T-helper 2 cell treated with Interferon-gamma antibody and Interleukin-4, amounts not matched to agents 5 μg/mL and 100 μg/mL, for 36 hours (primary cell): Measurements from ENCODE around the gene PCDHGA3.
A peak's percentile ranks its signal among the peaks of the same experiment; 100 is the strongest.
"Not testable (repeated sequence)": the region's sequence is repeated elsewhere in the genome, so short reads cannot be mapped to it uniquely, and the experiment has no call there.

Source experiments
- DNase-seq: peaks from one replicate; pipeline ENCODE4 v3.0.0; 2021; ENCODE audit warnings: low spot score
- H3K27ac Mint-ChIP-seq: one replicate; pipeline ENCODE4 v1.8.0; 2021; ENCODE audit warnings: mild to moderate bottlenecking, mixed read lengths
- H3K27me3 Mint-ChIP-seq: one replicate; pipeline ENCODE4 v1.8.0; 2021; ENCODE audit warnings: low read depth, mixed read lengths
- H3K36me3 Mint-ChIP-seq: one replicate; pipeline ENCODE4 v1.8.0; 2021; ENCODE audit warnings: low read depth, mixed read lengths
- H3K4me1 Mint-ChIP-seq: one replicate; pipeline ENCODE4 v1.8.0; 2021; ENCODE audit warnings: low read depth, mixed read lengths
- H3K4me3 Mint-ChIP-seq: one replicate; pipeline ENCODE4 v1.8.0; 2022; ENCODE audit warnings: mild to moderate bottlenecking, moderate library complexity, mixed read lengths
- H3K9me3 Mint-ChIP-seq: one replicate; pipeline ENCODE4 v1.8.0; 2021; ENCODE audit warnings: mixed read lengths

Gene PCDHGA3

DNA sequence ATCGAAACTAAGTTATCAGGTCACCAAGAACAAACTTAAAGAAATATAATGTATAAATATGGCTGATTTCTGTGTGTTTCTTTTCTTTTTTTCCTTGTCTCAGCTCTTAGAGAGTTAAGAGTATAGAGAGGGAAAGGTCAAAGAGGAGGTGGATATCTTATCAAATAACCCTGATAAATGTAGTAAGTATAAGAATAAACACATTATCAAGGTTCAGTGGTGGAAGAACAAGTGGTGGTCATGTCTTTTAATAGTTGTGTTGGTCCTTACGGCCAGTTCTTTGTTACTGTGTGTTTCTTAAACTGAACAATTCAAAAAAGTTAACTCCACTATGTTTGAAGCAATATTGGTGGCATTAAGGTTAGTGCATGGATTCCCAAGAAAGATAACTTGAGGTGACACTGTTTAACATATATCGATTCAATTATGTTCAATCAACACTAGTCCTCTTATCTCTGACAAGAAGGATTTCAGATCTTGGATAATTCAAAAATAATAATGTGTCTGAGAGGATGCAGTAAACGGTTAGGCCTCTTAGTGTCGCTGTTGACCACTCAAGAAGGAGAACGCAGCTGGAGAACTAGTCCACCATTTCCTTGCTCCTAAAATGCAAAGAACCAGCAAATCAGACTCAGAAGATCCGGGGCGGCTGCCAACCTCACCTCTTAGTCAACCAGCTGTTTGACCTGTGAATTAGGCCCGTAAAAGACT is at the start of gene PCDHGA3:
TSS of gene PCDHGA3 (plus strand) at position 588 of the 711 bp plus-strand sequence. CDS start 205 bp downstream, outside the sequence.
- Mint-ChIP-seq H3K4me3 (peak within 1 kb of the TSS; percentile 75), H3K27ac (no peak within 1 kb of the TSS), H3K9me3 (peaks cover 34% of the 10 kb centered on the region), H3K27me3 (peaks cover 21% of the 10 kb centered on the region), H3K36me3 (peaks cover 3% of the 10 kb centered on the region), H3K4me1 (no peaks in the 10 kb centered on the region)
- no peak for DNase-seq

GRCh38 chr5:141298376-141298775 is 45.3 kb upstream of the PCDHGA3 start:
- Mint-ChIP-seq H3K27ac (no peak overlapping the region), H3K9me3 (peaks cover 69% of the 10 kb centered on the region), H3K4me1 (no peaks in the 10 kb centered on the region), H3K36me3 (peaks cover 3% of the 10 kb centered on the region), H3K27me3 (no peaks in the 10 kb centered on the region), H3K4me3 (no peak overlapping the region)
- no peak for DNase-seq

GRCh38 chr5:141303756-141304155 is 39.9 kb upstream of the PCDHGA3 start, which contains the start of gene SLC25A2:
Gene SLC25A2 (minus strand): TSS chr5:141304049. CDS start chr5:141303865, 184 bp downstream.
- Mint-ChIP-seq H3K4me3 (no peak within 1 kb of the TSS), H3K9me3 (peaks cover 80% of the 10 kb centered on the region), H3K36me3 (peaks cover 1% of the 10 kb centered on the region), H3K27me3 (no peaks in the 10 kb centered on the region), H3K27ac (no peak within 1 kb of the TSS), H3K4me1 (no peaks in the 10 kb centered on the region)
- DNase-seq: no peak

GRCh38 chr5:141306630-141307029 is 37.0 kb upstream of the PCDHGA3 start:
- Mint-ChIP-seq H3K4me3 (no peak overlapping the region), H3K27ac (no peak overlapping the region), H3K4me1 (no peaks in the 10 kb centered on the region), H3K9me3 (peaks cover 69% of the 10 kb centered on the region), H3K27me3 (no peaks in the 10 kb centered on the region), H3K36me3 (peaks cover 1% of the 10 kb centered on the region)
- no peak for DNase-seq

DNA sequence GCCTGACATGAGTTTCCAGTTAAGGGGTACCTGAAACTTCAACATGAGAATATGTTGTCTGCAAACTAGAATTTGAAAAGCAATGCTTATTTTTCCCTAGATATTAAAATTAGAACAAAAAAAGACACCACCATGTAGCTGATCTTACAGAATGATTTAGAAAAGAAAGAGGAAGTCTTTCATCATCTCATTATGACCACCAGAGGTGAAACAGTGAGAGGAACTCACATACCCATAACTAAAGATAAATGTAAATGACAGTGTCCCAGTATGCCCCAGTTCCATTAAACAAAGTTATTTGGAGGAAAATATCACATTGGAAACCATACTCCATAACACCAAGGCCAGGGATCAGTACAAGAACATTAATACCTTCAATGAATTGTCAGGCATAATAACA is 29.9 kb upstream of the PCDHGA3 start:
- Mint-ChIP-seq H3K27me3 (no peaks in the 10 kb centered on the region), H3K36me3 (peaks cover 43% of the 10 kb centered on the region), H3K4me1 (peaks cover 2% of the 10 kb centered on the region), H3K4me3 (no peak overlapping the region), H3K9me3 (peaks cover 63% of the 10 kb centered on the region), H3K27ac (no peak overlapping the region)
- no peak for DNase-seq

DNA sequence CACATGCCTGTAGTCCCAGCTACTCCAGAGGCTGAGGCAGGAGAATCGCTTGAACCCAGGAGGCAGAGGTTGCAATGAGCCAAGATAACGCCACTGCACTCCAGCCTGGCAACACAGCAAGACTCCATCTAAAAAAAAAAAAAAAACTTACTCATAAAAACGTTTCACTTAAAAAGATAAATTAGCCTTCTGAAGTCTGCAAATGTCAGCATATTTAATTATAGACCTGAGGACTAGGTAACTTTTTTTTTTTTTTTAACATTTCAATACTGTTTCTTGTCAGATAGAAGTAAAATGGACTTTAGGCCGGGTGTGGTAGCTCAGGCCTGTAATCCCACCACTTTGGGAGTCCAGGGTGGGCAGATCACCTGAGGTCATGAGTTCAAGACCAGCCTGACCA is 26.7 kb upstream of the PCDHGA3 start:
- H3K4me3 Mint-ChIP-seq, H3K27me3 Mint-ChIP-seq, H3K27ac Mint-ChIP-seq, DNase-seq: not testable (repeated sequence)
- H3K36me3 Mint-ChIP-seq: peaks cover 70% of the 10 kb centered on the region
- peaks cover 19% of the 10 kb centered on the region for H3K4me1 Mint-ChIP-seq
- H3K9me3 Mint-ChIP-seq: peaks cover 74% of the 10 kb centered on the region

DNA sequence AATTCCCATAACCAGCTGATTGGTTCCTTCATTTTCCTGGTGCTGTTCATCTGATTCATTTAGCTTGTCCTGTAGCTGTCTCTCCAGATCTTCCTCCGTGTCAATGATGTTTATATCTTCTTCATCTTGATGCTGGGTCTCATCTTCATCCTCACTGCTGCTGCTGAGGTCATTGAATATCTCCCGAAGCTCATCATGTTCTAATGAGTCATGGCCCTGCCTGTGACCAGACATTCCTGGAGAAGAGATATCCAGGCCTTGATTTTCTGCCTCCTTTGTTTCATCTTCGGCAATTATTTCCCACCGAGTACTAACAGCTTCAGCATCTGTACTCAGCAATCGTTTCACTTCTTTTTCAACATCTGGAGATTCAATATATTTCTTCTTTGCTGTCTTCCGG is 24.4 kb upstream of the PCDHGA3 start:
- no peak for DNase-seq
- Mint-ChIP-seq H3K4me1 (peaks cover 20% of the 10 kb centered on the region), H3K27ac (no peak overlapping the region), H3K27me3 (peaks cover 2% of the 10 kb centered on the region), H3K9me3 (peaks cover 66% of the 10 kb centered on the region), H3K4me3 (peak overlapping the region; percentile 98), H3K36me3 (peaks cover 59% of the 10 kb centered on the region)

GRCh38 chr5:141319699-141320098 is 23.9 kb upstream of the PCDHGA3 start:
- peak overlapping the region; percentile 98 for H3K4me3 Mint-ChIP-seq
- H3K4me1 Mint-ChIP-seq: peaks cover 20% of the 10 kb centered on the region
- no peak for DNase-seq
- peak overlapping the region; percentile 98 for H3K27ac Mint-ChIP-seq
- peaks cover 58% of the 10 kb centered on the region for H3K36me3 Mint-ChIP-seq
- H3K27me3 Mint-ChIP-seq: peaks cover 2% of the 10 kb centered on the region
- peaks cover 63% of the 10 kb centered on the region for H3K9me3 Mint-ChIP-seq

- DNase-seq: peak; percentile 91
- peaks cover 20% of the 10 kb centered on the region for H3K4me1 Mint-ChIP-seq
- peaks cover 50% of the 10 kb centered on the region for H3K36me3 Mint-ChIP-seq
- peaks cover 58% of the 10 kb centered on the region for H3K9me3 Mint-ChIP-seq
- peaks cover 2% of the 10 kb centered on the region for H3K27me3 Mint-ChIP-seq
- H3K4me3 Mint-ChIP-seq: peak within 1 kb of the TSS; percentile 98
- peak within 1 kb of the TSS; percentile 98 for H3K27ac Mint-ChIP-seq
Measured at GRCh38 chr5:141320225-141321169, 23.1 kb upstream of the PCDHGA3 start, which contains the start of gene TAF7. Gene TAF7 (minus strand): TSS chr5:141320784. CDS start chr5:141320044, 740 bp downstream.

DNA sequence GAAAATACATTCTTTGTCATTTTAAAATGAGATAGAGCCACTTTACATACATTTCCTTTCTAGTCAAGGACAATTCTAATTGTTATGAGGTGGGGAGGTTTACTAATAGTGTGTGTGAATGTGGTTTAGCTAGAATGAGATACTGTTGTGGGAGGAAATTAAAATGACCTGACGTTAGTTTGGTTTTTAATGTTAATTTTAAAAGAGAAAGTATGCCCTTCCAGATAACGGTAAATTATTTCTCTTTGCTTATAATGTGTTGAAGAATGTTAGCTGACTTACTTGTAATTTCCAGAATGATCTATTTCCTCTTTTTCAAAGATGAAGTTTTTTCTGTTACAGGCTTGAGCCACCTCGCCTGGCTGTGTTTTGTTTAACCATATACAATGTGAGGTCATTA is 21.4 kb upstream of the PCDHGA3 start:
- Mint-ChIP-seq H3K27me3 (peaks cover 2% of the 10 kb centered on the region), H3K27ac (no peak overlapping the region), H3K4me3 (peak overlapping the region; percentile 34), H3K36me3 (peaks cover 39% of the 10 kb centered on the region), H3K9me3 (peaks cover 59% of the 10 kb centered on the region), H3K4me1 (peaks cover 29% of the 10 kb centered on the region)
- no peak for DNase-seq

DNA sequence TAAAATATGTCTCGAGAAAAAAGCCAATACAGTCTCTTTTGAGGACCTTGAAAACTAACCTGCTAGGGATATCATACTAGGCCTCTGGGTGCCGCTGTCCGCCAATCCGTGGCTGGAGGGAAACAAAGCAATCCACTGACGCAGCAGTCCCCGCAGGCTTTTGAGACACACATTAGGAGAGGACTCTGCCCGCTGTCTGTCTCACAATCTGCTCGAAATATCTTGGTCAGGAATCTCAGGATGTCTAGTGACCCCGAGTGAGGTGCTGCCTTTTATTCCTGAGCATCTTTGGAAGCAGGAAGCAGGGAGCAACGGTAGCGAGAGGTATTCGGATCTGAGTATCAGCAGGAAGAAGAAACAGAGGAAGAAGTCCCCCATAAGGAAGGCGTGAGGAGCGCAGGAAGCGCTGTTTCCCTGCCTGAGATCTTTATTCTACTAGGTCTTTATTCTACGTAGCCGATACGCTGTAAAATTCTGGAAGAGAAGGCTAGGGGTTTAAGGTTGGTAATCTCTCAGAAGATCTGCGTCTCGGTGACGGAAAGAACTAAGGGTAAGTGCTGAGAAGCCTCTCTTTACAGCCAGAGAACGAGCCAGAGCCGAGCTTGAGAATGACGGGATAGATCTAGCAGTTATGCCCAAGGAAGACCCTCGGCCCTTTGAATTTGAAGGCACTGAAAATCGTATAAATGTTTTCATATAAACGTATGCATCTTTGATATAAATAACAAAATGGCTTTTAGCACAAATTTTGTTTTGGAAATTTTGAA is 17.4 kb upstream of the PCDHGA3 start:
- Mint-ChIP-seq H3K27me3 (peaks cover 11% of the 10 kb centered on the region), H3K27ac (peak overlapping the region; percentile 87)

DNA sequence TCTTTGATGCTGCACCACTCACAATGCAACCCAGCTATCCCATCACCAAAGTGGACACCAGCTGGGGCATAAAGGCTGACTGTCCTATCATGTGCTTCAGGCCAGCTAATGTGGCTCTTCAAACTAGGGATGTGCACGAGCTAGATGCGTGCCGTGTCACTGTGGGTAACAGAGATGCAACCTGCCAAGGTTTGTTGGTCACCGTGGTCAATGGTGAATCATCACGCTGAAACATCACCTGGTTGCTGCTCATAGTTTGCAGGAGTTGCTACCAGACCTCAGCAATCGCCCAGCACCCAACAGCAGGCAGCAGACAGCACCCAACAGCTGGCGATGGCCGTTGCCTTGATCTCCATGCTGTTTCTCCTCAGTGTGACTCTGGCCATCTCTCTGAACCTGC is 15.4 kb upstream of the PCDHGA3 start:
- peaks cover 20% of the 10 kb centered on the region for H3K27me3 Mint-ChIP-seq
- H3K4me3 Mint-ChIP-seq: no peak overlapping the region
- DNase-seq: no peak
- H3K36me3 Mint-ChIP-seq: peaks cover 3% of the 10 kb centered on the region
- peaks cover 32% of the 10 kb centered on the region for H3K9me3 Mint-ChIP-seq
- no peak overlapping the region for H3K27ac Mint-ChIP-seq
- peaks cover 9% of the 10 kb centered on the region for H3K4me1 Mint-ChIP-seq

More for the DNA sequence above, 17.4 kb upstream of the PCDHGA3 start:
- Mint-ChIP-seq H3K4me3 (peak overlapping the region; percentile 95), H3K9me3 (peaks cover 34% of the 10 kb centered on the region), H3K4me1 (peaks cover 14% of the 10 kb centered on the region), H3K36me3 (peaks cover 8% of the 10 kb centered on the region)
- peak; percentile 66 for DNase-seq

- peak within 1 kb of the TSS; percentile 28 for H3K4me3 Mint-ChIP-seq
- H3K36me3 Mint-ChIP-seq: peaks cover 5% of the 10 kb centered on the region
- peaks cover 9% of the 10 kb centered on the region for H3K4me1 Mint-ChIP-seq
- DNase-seq: no peak
- peaks cover 37% of the 10 kb centered on the region for H3K27me3 Mint-ChIP-seq
- no peak within 1 kb of the TSS for H3K27ac Mint-ChIP-seq
- peaks cover 30% of the 10 kb centered on the region for H3K9me3 Mint-ChIP-seq
Measured at GRCh38 chr5:141330299-141331080, 13.1 kb upstream of the PCDHGA3 start, which contains the start of gene PCDHGA1. Gene PCDHGA1 (plus strand): TSS chr5:141330514.
